Testis (tissue), 2 donors: Measurements from ENCODE around the gene LMNB1.
"Not testable (repeated sequence)": the region's sequence is repeated elsewhere in the genome, so short reads cannot be mapped to it uniquely, and the experiment has no call there.

Experiments used
- CTCF ChIP-seq, 3 experiments: fragments of 450-650 bp in 2 of 3; fragments of 200-600 bp in 1 of 3; sonication (generic) in 1 of 3; IDR thresholded peaks; one replicate each; pipeline ENCODE4 v1.5.1; 2016 to 2019; ENCODE audit warnings: antibody characterized with exemption in 3 of 3, mild to moderate bottlenecking in 2 of 3, moderate library complexity in 1 of 3
- POLR2A ChIP-seq: fragments of 450-650 bp; IDR thresholded peaks from one replicate; pipeline ENCODE4 v1.6.1; 2017; ENCODE audit warnings: antibody characterized with exemption, mild to moderate bottlenecking, moderate library complexity

GRCh38 chr5:126843375-126843774 is 66.4 kb downstream of the LMNB1 start:
- not testable (repeated sequence) for TF ChIP-seq CTCF (IDR thresholded peaks at IDR 0.05); POLR2A
